G401 (cell line): ENCODE results near the gene ST13. TPM values are rescaled to one million over a fixed set of nuclear protein-coding genes. Genes with fewer than 3 reads are reported as not detected.
"Not testable (repeated sequence)": the region's sequence is repeated elsewhere in the genome, so short reads cannot be mapped to it uniquely, and the experiment has no call there.

ENCODE experiments used
- DNase-seq: peaks from one replicate; pipeline ENCODE4 v3.0.0-alpha.2; 2015; ENCODE audit warnings: low spot score
- in situ Hi-C: cut with HindIII; loops from 2 replicates; pipeline ENCODE4 v1.10.0; 2016; ENCODE audit warnings: low sequenced_read_pairs, mixed read lengths
- total RNA-seq: library from RNA; depleted of rRNA; stranded (reverse); fragments of >200 nt; shearing (Covaris generic); gene quantifications from 2 replicates; pipeline ENCODE4 v1.2.3, GENCODE V29; 2014; rRNA removed

ST13 gene
- total RNA-seq, 1 experiment from 2014 or later = 354 TPM

DNA sequence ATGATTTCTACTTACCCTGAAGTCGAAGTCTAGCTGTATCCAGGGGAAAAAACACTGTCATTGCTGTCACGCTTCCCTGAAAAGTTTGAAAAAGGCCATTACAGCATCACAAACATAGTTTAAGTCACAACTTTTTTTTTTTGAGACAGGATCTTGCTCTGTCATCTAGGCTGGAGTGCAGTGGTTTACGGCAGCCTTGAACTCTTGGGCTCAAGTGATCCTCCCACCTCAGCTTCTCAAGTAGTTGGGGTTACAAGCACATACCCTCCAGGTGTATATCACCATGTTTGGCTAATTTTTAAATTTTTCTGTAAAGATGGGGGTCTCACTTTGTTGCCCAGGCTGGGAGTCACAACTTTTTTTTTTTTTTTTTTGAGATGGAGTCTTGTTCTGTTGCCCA lies 57.4 kb downstream of the ST13 start:
- no peak for DNase-seq
- in situ Hi-C loops = no loop called here

DNA sequence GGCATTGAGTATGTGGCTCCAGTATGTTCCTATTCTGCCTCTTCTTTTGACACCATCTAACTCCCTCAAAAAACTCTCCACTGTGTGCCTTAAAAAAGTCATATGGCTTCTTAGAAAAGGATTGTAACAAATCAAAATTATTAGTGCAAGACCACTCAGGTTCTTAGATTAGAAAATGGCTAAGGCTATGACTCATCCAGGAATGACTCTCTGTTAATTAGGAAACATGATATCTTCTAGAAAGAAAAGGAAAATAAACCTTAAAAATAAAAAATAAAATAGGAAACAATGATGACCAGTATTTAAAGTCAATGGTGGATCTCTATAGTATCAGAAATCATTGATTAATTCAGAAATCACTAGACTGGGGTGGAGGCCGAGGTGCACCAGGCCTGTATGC lies 59.0 kb downstream of the ST13 start:
- in situ Hi-C loops = no loop called here
- no peak for DNase-seq

DNA sequence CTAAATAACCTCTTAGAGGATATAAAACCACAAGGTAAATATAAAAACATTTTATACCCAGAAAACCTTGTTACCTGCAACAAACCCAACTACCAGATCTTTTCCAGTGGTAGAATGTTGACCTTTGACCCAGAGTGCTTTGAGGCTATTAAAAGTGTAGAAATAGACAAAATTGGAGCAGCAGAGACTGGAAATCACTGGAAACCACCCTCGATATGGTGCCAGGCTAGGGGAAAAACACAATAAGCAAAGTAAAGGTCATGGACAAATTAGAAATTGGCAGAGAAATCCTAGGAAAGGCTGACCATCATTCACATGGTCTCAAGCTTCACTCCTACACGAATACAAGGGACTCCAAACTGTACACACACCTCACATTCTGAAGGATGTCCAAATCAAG lies 64.0 kb downstream of the ST13 start:
- in situ Hi-C loops = no loop called here
- DNase-seq = no peak

DNA sequence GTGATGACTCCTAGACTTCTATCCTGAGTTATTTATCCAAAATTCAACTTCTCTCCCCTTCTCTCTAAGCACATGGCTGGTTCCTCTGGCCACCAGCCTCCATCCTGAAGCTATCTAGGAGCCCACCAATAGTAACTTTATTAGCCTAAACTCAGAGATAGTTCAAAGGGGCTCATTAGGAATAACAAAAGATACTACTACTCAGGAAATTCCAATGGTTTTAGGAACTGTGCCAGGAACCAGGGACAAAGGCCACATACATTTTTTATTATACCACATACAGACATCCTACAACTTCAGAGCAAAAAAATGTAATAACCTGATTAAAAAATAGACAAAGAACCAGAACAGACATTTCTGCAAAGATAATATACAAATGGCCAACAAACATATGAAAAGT lies 65.2 kb downstream of the ST13 start:
- DNase-seq = no peak
- in situ Hi-C loops = no loop called here

DNA sequence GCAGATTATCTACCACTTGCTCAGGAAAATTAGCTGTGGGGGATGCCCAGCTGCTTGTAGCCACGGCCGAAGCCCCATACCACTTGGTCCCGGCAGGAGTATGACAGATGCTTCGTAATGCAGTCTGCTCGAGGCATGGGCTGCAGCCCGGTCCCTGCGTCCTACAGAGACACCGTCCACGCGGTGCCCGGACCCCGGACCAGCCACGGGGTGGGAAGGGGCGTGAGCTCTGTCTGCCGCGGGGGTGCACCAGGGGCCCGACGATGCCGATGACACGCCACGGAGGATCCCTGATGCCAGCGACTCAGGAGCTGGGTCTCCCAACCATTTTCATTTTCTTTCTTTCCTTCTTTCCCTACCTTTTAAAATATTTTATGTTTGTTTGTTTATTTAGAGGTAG lies 67.3 kb downstream of the ST13 start:
- in situ Hi-C loops = no loop called here
- no peak for DNase-seq

DNA sequence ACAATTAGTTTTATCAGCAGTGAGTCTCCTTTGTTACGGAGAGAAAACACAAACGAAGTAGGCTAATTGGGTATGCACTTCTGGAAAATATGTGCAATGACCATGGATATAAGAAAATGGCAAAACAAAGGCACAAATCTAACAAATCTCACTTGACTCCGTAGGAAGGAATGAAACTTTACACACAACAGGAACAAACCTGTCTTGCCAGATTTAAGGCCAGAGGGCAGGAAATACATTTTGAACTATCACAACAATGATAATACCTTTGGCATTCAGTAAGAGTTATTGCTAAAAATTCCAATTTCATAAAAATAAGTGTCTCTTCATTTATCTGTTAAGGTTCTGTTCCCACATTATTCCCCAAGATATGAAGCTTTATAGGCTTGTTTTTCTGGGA lies 73.9 kb downstream of the ST13 start:
- DNase-seq = no peak
- in situ Hi-C loops = no loop called here

DNA sequence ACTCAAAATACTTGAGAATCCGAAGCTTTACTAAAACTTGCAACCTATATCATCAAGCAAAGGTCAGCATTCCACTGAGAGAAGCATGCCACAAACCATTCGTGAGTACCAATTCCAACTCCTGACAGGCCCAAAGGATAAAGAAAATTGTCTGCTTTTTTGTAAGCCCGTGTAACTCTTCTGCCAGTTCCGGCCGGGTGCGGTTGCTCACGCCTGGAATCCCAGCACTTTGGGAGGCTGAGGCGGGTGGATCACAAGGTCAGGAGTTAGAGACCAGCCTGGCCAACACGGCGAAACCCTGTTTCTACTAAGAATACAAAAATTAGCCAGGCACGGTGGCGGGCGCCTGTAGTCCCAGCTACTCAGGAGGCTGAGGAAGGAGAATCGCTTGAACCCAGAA lies 74.7 kb downstream of the ST13 start:
- not testable (repeated sequence) for DNase-seq

More for the DNA sequence above, 74.7 kb downstream of the ST13 start:
- in situ Hi-C loops = not testable (repeated sequence)

Other genes with a start within 250 kb of the ST13 start
- 11.0 and 14.6 TPM in 2 replicates for gene MRTFA, start 219.9 kb downstream of the ST13 start, total RNA-seq
- 0.34 TPM in 1 of 2 replicates, not detected in the other for gene MCHR1, start 177.2 kb downstream of the ST13 start, total RNA-seq
- 47.6 and 67.7 TPM in 2 replicates for gene SLC25A17, start 37.3 kb downstream of the ST13 start, total RNA-seq
- gene XPNPEP3, start 509 bp upstream of the ST13 start, total RNA-seq = 8.7 and 9.2 TPM in 2 replicates
- gene DNAJB7, start 5.5 kb upstream of the ST13 start, total RNA-seq = not detected in 2 replicates
- 81.7 and 95.3 TPM in 2 replicates for gene RBX1, start 94.7 kb upstream of the ST13 start, total RNA-seq
- gene EP300, start 236.0 kb upstream of the ST13 start, total RNA-seq = 14.2 and 73.2 TPM in 2 replicates